HepG2 (cell line): Measurements from ENCODE around the gene KAZN. TPM values are rescaled to one million over a fixed set of nuclear protein-coding genes. Genes with fewer than 3 reads are reported as not detected.

Experiments used
- ATAC-seq: fragments of 200-7000 bp; cut with Tn5 transposase; 3 replicates; pipeline ENCODE4 v1.9.1; 2020; ENCODE audit warnings: mild to moderate bottlenecking, moderate library complexity
- BruUV-seq: library from RNA; stranded (reverse); fragments of 400-500 nt; replicated peaks from 2 replicates; lab custom pipeline; 2021; lab: Mats Ljungman, UMichigan
- CTCF ChIA-PET: fragments of 300-600 bp; formaldehyde crosslinking; extraction: SDS; loops from one replicate; lab custom pipeline; 2021; ENCODE audit warnings: low total read pairs, inconsistent platforms, low intra/inter-chr PET ratio; lab: Yijun Ruan, JAX
- POLR2A ChIA-PET: fragments of 350-600 bp; sonication (Branson Sonifier 250); formaldehyde crosslinking; loops from one replicate; lab custom pipeline; 2020; ENCODE audit warnings: antibody characterized with exemption, inconsistent platforms; lab: Yijun Ruan, JAX
- DNase-seq: peaks from one replicate; pipeline ENCODE4 v3.0.0-alpha.2; 2015; ENCODE audit warnings: low spot score
- FAIRE-seq: peaks from 3 replicates; lab custom pipeline; 2011; peaks lifted over from hg19 to GRCh38; lab: Jason Lieb, UNC
- H2AFZ ChIP-seq: one replicate; pipeline ENCODE4 v1.6.1; 2011; ENCODE audit warnings: low read length, inconsistent platforms
- H3K27ac ChIP-seq: fragments of 300-600 bp; 3 replicates; pipeline ENCODE4 v1.8.0; 2011; ENCODE audit warnings: mixed run types, mild to moderate bottlenecking, mixed read lengths, low read length, inconsistent platforms; ENCODE audit not compliant: insufficient read depth; ENCODE audit errors: extremely low read length
- H3K27me3 ChIP-seq, 2 experiments: fragments of 200-600 bp in 1 of 2; 2 replicates in 1 of 2; 3 replicates in 1 of 2; pipeline versions ENCODE4 v1.6.0 to v1.8.0; 2011; ENCODE audit warnings: low read length in 2 of 2, mild to moderate bottlenecking in 2 of 2, moderate library complexity in 2 of 2, inconsistent platforms in 1 of 2; ENCODE audit not compliant: insufficient read depth in 2 of 2, control insufficient read depth in 1 of 2
- H3K36me3 ChIP-seq, 2 experiments: fragments of 200-600 bp in 1 of 2; replicated peaks in 1 of 2; 2 replicates in 1 of 2; 3 replicates in 1 of 2; pipeline versions ENCODE4 v1.5.1 to v1.8.0; 2011; ENCODE audit warnings: low read length in 2 of 2, inconsistent platforms in 1 of 2; ENCODE audit not compliant: insufficient read depth in 2 of 2, control insufficient read depth in 1 of 2
- H3K4me1 ChIP-seq: 2 replicates; pipeline ENCODE4 v1.5.1; 2012; ENCODE audit warnings: low read length, inconsistent platforms; ENCODE audit not compliant: insufficient read depth
- H3K4me2 ChIP-seq: 2 replicates; pipeline ENCODE4 v1.6.0; 2011; ENCODE audit warnings: low read depth, low read length, inconsistent platforms
- H3K4me3 ChIP-seq, 3 experiments: fragments of 200-600 bp in 1 of 3; sonication (generic), shearing (Covaris generic) in 1 of 3; replicated peaks in 1 of 3; 2 replicates each; pipeline ENCODE4 v1.5.1; 2011 to 2016; ENCODE audit warnings: low read length in 3 of 3, inconsistent platforms in 2 of 3, low read depth in 2 of 3, mild to moderate bottlenecking in 2 of 3, control low read depth in 1 of 3, mixed read lengths in 1 of 3; ENCODE audit not compliant: insufficient read depth in 1 of 3
- H3K79me2 ChIP-seq: one replicate; pipeline ENCODE4 v1.6.1; 2011; ENCODE audit warnings: low read length, inconsistent platforms; ENCODE audit not compliant: insufficient read depth
- H3K9ac ChIP-seq: 2 replicates; pipeline ENCODE4 v1.6.0; 2011; ENCODE audit warnings: mild to moderate bottlenecking, low read depth, low read length, inconsistent platforms; ENCODE audit not compliant: insufficient read depth
- H3K9me3 ChIP-seq: 2 replicates; pipeline ENCODE4 v1.5.1; 2012; ENCODE audit warnings: mild to moderate bottlenecking, low read length
- H4K20me1 ChIP-seq: 2 replicates; pipeline ENCODE4 v1.6.0; 2011; ENCODE audit warnings: inconsistent platforms, mild to moderate bottlenecking, low read length, moderate library complexity; ENCODE audit not compliant: insufficient read depth
- BATF2 ChIP-seq: sonication (generic); formaldehyde crosslinking; IDR thresholded peaks from 2 replicates; pipeline ENCODE4 v1.8.0; 2022; ENCODE audit warnings: mild to moderate bottlenecking, missing genetic modification reagents, moderate library complexity
- ETV6 ChIP-seq: sonication (generic); formaldehyde crosslinking; conservative IDR thresholded peaks from 2 replicates; pipeline ENCODE4 v1.4.0; 2020; ENCODE audit warnings: missing genetic modification reagents
- HNRNPK ChIP-seq: fragments of 200-400 bp; formaldehyde crosslinking; IDR thresholded peaks from 2 replicates; pipeline ENCODE4 v1.6.1; 2018; ENCODE audit warnings: low read length, low read depth, moderate library complexity, mild to moderate bottlenecking; ENCODE audit not compliant: poor library complexity, severe bottlenecking
- KDM5A ChIP-seq: fragments of 200-600 bp; sonication (generic); IDR thresholded peaks from 2 replicates; pipeline ENCODE4 v1.7.0; 2018; ENCODE audit warnings: antibody characterized with exemption, mild to moderate bottlenecking, low read length, borderline replicate concordance
- PRDM15 ChIP-seq: sonication (generic); formaldehyde crosslinking; IDR thresholded peaks from 2 replicates; pipeline ENCODE4 v1.4.0; 2020; ENCODE audit warnings: missing genetic modification reagents
- RAD21 ChIP-seq: fragments of 450-650 bp; formaldehyde crosslinking; IDR thresholded peaks from 2 replicates; pipeline ENCODE4 v1.5.0; 2020; ENCODE audit warnings: mild to moderate bottlenecking
- ZFP90 ChIP-seq: sonication (generic); formaldehyde crosslinking; IDR thresholded peaks from 2 replicates; pipeline ENCODE4 v1.8.0; 2022; ENCODE audit warnings: missing genetic modification reagents, mild to moderate bottlenecking, inconsistent platforms, borderline replicate concordance
- ZMAT3 ChIP-seq: sonication (generic); formaldehyde crosslinking; conservative IDR thresholded peaks from 2 replicates; pipeline ENCODE4 v1.7.0; 2021; ENCODE audit warnings: missing genetic modification reagents
- ZNF430 ChIP-seq: sonication (generic); formaldehyde crosslinking; IDR thresholded peaks from 2 replicates; pipeline ENCODE4 v1.9.0; 2021; ENCODE audit warnings: mild to moderate bottlenecking, missing genetic modification reagents
- ZNF644 ChIP-seq: IDR thresholded peaks from 2 replicates; pipeline ENCODE4 v1.6.1; 2016; ENCODE audit warnings: low read depth
- ZNF703 ChIP-seq: sonication (generic); formaldehyde crosslinking; IDR thresholded peaks from 2 replicates; pipeline ENCODE4 v1.5.1; 2020; ENCODE audit warnings: missing genetic modification reagents, mild to moderate bottlenecking, moderate library complexity, borderline replicate concordance
- ZNF704 ChIP-seq: sonication (generic); formaldehyde crosslinking; IDR thresholded peaks from 2 replicates; pipeline ENCODE4 v1.8.1; 2023; ENCODE audit warnings: mild to moderate bottlenecking, inconsistent platforms, moderate library complexity, missing genetic modification reagents, borderline replicate concordance
- WGBS: methylation state at CpG from one replicate; pipeline ENCODE4 v1.1.6; 2017; ENCODE audit warnings: low lambda C conversion rate; 5-methylcytosine and 5-hydroxymethylcytosine counted together
- in situ Hi-C: cut with HindIII; loops from 2 replicates; pipeline ENCODE4 v1.10.0; 2017; ENCODE audit warnings: low pct_unique_long_range_greater_than_20kb; ENCODE audit not compliant: extremely low pct_ligation_motif_present
- intact Hi-C: fragments of 100-400 bp; cut with micrococcal nuclease; formaldehyde crosslinking; loops from one replicate; pipeline ENCODE4 v1.10.0; 2022; ENCODE audit not compliant: unreplicated experiment
- polyA plus RNA-seq, 8 experiments: library from polyadenylated mRNA; depleted of rRNA in 3 of 8; stranded (reverse) in 7 of 8; unstranded in 1 of 8; fragments of >200 nt; fragmentation: Illumina TruSeq in 4 of 8; extraction: Trizol in 4 of 8; gene quantifications; 2 replicates each; pipeline versions ENCODE4 v1.2.1 to v1.2.3, GENCODE V29; 2011 to 2016; ENCODE audit warnings: low read depth in 4 of 8, missing spikeins in 1 of 8, mixed read lengths in 1 of 8; ENCODE audit not compliant: insufficient read depth in 1 of 8
- total RNA-seq, 5 experiments: library from RNA; depleted of rRNA; stranded (reverse); fragments of >200 nt; fragmentation: Illumina TruSeq; extraction: Trizol; gene quantifications; 2 replicates each; pipeline ENCODE4 v1.2.3, GENCODE V29; 2016; ENCODE audit warnings: low read depth in 1 of 5
- TF ChIP-seq, protein P1 (sequence below): fragments of 450-650 bp; IDR thresholded peaks from 2 replicates; pipeline ENCODE4 v1.6.1; 2017
- TF ChIP-seq, protein P2 (sequence below): sonication (generic); formaldehyde crosslinking; IDR thresholded peaks from 2 replicates; pipeline ENCODE4 v1.5.0; 2020; ENCODE audit warnings: missing genetic modification reagents
- TF ChIP-seq, protein P3 (sequence below): sonication (generic); formaldehyde crosslinking; IDR thresholded peaks from 2 replicates; pipeline ENCODE4 v1.9.0; 2021; ENCODE audit warnings: missing genetic modification reagents, mild to moderate bottlenecking, borderline replicate concordance

Gene KAZN
- total and polyA plus RNA-seq, 2 of the 13 experiments (the other 11 are each of a cell fraction or from before 2014, with no cell fraction given) = 10.4 to 13.5 TPM

DNA sequence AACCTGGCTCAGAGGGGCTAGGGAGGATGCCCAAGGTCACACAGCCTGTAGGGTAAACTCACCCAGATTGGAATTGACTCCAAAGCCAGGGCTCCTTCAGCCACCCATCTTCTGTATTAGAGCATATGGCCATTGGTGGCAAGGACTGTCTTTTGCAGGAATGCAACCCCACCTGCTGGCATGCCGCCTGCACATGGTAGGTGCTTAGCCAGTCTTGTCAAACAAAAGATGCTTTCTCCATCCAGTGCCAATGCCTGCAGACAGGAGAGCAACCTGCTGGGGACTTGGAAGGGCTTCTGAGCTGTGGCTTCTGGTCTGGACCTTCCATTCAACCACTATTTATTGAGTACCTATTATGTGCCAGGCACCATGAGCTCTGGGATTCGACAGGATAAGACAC, 459.8 kb downstream of the KAZN start:
- intact Hi-C loops = no loop called here
- TF ChIP-seq, protein P1, sequence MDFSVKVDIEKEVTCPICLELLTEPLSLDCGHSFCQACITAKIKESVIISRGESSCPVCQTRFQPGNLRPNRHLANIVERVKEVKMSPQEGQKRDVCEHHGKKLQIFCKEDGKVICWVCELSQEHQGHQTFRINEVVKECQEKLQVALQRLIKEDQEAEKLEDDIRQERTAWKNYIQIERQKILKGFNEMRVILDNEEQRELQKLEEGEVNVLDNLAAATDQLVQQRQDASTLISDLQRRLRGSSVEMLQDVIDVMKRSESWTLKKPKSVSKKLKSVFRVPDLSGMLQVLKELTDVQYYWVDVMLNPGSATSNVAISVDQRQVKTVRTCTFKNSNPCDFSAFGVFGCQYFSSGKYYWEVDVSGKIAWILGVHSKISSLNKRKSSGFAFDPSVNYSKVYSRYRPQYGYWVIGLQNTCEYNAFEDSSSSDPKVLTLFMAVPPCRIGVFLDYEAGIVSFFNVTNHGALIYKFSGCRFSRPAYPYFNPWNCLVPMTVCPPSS = no peak
- no peak for TF ChIP-seq ETV6 (CRISPR knock-in tag)
- no peak for TF ChIP-seq ZNF430 (CRISPR knock-in tag)
- no peak for TF ChIP-seq ZNF703 (CRISPR knock-in tag)
- TF ChIP-seq KDM5A = no peak
- TF ChIP-seq HNRNPK = no peak
- no peak for TF ChIP-seq RAD21 (CRISPR knock-in tag)
- TF ChIP-seq ZFP90 (CRISPR knock-in tag) = no peak
- TF ChIP-seq, protein P2, sequence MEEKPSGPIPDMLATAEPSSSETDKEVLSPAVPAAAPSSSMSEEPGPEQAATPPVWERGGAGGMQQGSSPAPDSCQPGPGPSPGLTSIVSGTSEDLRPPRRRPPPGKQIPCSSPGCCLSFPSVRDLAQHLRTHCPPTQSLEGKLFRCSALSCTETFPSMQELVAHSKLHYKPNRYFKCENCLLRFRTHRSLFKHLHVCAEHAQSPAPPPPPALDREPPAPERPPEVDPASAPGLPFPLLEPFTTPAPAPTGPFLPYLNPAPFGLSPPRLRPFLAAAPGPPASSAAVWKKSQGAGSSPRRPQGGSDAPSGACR (CRISPR knock-in tag) = no peak
- TF ChIP-seq ZNF704 (CRISPR knock-in tag) = no peak
- TF ChIP-seq, protein P3, sequence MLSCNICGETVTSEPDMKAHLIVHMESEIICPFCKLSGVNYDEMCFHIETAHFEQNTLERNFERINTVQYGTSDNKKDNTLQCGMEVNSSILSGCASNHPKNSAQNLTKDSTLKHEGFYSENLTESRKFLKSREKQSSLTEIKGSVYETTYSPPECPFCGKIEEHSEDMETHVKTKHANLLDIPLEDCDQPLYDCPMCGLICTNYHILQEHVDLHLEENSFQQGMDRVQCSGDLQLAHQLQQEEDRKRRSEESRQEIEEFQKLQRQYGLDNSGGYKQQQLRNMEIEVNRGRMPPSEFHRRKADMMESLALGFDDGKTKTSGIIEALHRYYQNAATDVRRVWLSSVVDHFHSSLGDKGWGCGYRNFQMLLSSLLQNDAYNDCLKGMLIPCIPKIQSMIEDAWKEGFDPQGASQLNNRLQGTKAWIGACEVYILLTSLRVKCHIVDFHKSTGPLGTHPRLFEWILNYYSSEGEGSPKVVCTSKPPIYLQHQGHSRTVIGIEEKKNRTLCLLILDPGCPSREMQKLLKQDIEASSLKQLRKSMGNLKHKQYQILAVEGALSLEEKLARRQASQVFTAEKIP = no peak
- no peak for TF ChIP-seq ZMAT3
- TF ChIP-seq ZNF644 = no peak
- no peak for TF ChIP-seq PRDM15 (CRISPR knock-in tag)
- no peak for TF ChIP-seq BATF2 (CRISPR knock-in tag)
- DNase-seq (no peak), ATAC-seq (no peak), FAIRE-seq (no peak)
- 88% methylated on average over 2 of the region's 2 CpGs for WGBS
- Histone ChIP-seq H3K79me2 (no peaks in the 10 kb centered on the region), H3K27me3 (no peaks in the 10 kb centered on the region), H2AFZ (no peak overlapping the region), H3K4me2 (no peak overlapping the region), H4K20me1 (no peaks in the 10 kb centered on the region), H3K27ac (no peak overlapping the region), H3K4me3 (no peak overlapping the region), H3K4me1 (no peaks in the 10 kb centered on the region), H3K36me3 (peaks cover 52 to 83% of the 10 kb centered on the region in 2 experiments; a peak in 4 of 5 replicates), H3K9ac (no peak overlapping the region), H3K9me3 (0 out of 2 replicates have a peak, but pooled peaks cover 3% of the 10 kb centered on the region)
- ChIA-PET POLR2A (no interaction called here), CTCF (no interaction called here)
- BruUV-seq = no TSS peak
- in situ Hi-C loops = no loop called here
